ENCODE data around the gene SNX32. TPM values are rescaled to one million over a fixed set of nuclear protein-coding genes. Genes with fewer than 3 reads are reported as not detected.

SNX32 gene
- total and polyA plus RNA-seq, 2 of the 13 experiments (the other 11 are each of a cell fraction or from before 2014, with no cell fraction given), result 0.09 to 0.34 TPM

GRCh38 chr11:65873318-65874156 lies 39.8 kb downstream of the SNX32 start (continued):
- TF ChIP-seq TFDP1 (CRISPR knock-in tag; IDR thresholded peaks at IDR 0.05; ENCODE audit: borderline replicate concordance) (peak; percentile 21; the same call in 1 of the 2 replicates), ZNF329 (CRISPR knock-in tag; IDR thresholded peaks at IDR 0.05; ENCODE audit: low read depth) (peak; percentile 57; the same call in 1 of the 2 replicates), HIC2 (CRISPR knock-in tag; IDR thresholded peaks at IDR 0.05; ENCODE audit: low read depth) (peak; percentile 62; the same call in 1 of the 2 replicates), ZBTB3 (CRISPR knock-in tag; IDR thresholded peaks at IDR 0.05; ENCODE audit: borderline replicate concordance, low read depth) (no peak), JUND (CRISPR knock-in tag; IDR thresholded peaks at IDR 0.05) (no peak), ZNF670 (CRISPR knock-in tag; IDR thresholded peaks at IDR 0.05; ENCODE audit: borderline replicate concordance) (peak; percentile 80), PATZ1 (CRISPR knock-in tag; IDR thresholded peaks at IDR 0.05) (peak; percentile 73), TEAD3 (CRISPR knock-in tag; optimal IDR thresholded peaks at IDR 0.05; ENCODE audit: borderline replicate concordance) (peak; percentile 30), ARID4A (CRISPR knock-in tag; IDR thresholded peaks at IDR 0.05; ENCODE audit: borderline replicate concordance) (peak; percentile 66; the same call in 1 of the 2 replicates), ZNF138 (CRISPR knock-in tag; IDR thresholded peaks at IDR 0.05; ENCODE audit: low read depth) (no peak), MNT (IDR thresholded peaks at IDR 0.05) (peak; percentile 46), TFDP2 (CRISPR knock-in tag; IDR thresholded peaks at IDR 0.05) (peak; percentile 65), ZMYM2 (CRISPR knock-in tag; IDR thresholded peaks at IDR 0.05) (peak; percentile 95), CREB1 (IDR thresholded peaks at IDR 0.05) (no peak), CREB1 (CRISPR knock-in tag; IDR thresholded peaks at IDR 0.05) (no peak; the same call in 1 of the 2 replicates)
